H1 (cell line): Measurements from ENCODE around the gene SEMA3C. TPM values are rescaled to one million over a fixed set of nuclear protein-coding genes. Genes with fewer than 3 reads are reported as not detected.

Source experiments
- CTCF ChIA-PET: fragments of 300-600 bp; sonication (Branson Sonifier 250); formaldehyde crosslinking; loops from one replicate; lab custom pipeline; 2021; ENCODE audit not compliant: partially characterized antibody; lab: Charles Lee
- POLR2A ChIA-PET: fragments of 300-600 bp; sonication (Branson Sonifier 250); formaldehyde crosslinking; loops from one replicate; lab custom pipeline; 2021; ENCODE audit warnings: inconsistent platforms; ENCODE audit not compliant: partially characterized antibody; lab: Charles Lee
- DNase-seq, 2 experiments: peaks; one replicate each; pipeline versions ENCODE4 v3.0.0 to v3.0.0-alpha.2; 2010 to 2022; ENCODE audit warnings: low spot score in 2 of 2, low read depth in 1 of 2, mixed read lengths in 1 of 2
- FAIRE-seq: peaks from 2 replicates; lab custom pipeline; 2011; peaks lifted over from hg19 to GRCh38; lab: Jason Lieb, UNC
- H2AFZ ChIP-seq: 2 replicates; pipeline ENCODE4 v1.8.1; 2012; ENCODE audit warnings: low read length, inconsistent platforms
- H2AK5ac ChIP-seq: 2 replicates; pipeline ENCODE4 v1.6.1; 2013; ENCODE audit warnings: low read depth, low read length
- H2BK120ac ChIP-seq: replicated peaks from 2 replicates; pipeline ENCODE3; 2013; ENCODE audit warnings: low read depth, low read length, inconsistent platforms
- H2BK12ac ChIP-seq: 2 replicates; pipeline ENCODE4 v1.6.1; 2013; ENCODE audit warnings: low read depth, low read length
- H2BK15ac ChIP-seq: 2 replicates; pipeline ENCODE4 v1.6.1; 2013; ENCODE audit warnings: low read length
- H2BK20ac ChIP-seq: 2 replicates; pipeline ENCODE4 v1.6.1; 2013; ENCODE audit warnings: low read length
- H2BK5ac ChIP-seq: 2 replicates; pipeline ENCODE4 v1.6.1; 2013; ENCODE audit warnings: low read depth, low read length
- H3K14ac ChIP-seq: 2 replicates; pipeline ENCODE4 v1.6.1; 2013; ENCODE audit warnings: inconsistent platforms; ENCODE audit not compliant: insufficient read length
- H3K18ac ChIP-seq: 2 replicates; pipeline ENCODE4 v1.6.1; 2013; ENCODE audit warnings: low read length; ENCODE audit errors: extremely low read depth
- H3K23ac ChIP-seq: 2 replicates; pipeline ENCODE4 v1.6.1; 2013; ENCODE audit warnings: inconsistent platforms; ENCODE audit not compliant: insufficient read length
- H3K23me2 ChIP-seq: 2 replicates; pipeline ENCODE4 v1.6.1; 2013; ENCODE audit warnings: low read depth, low read length
- H3K27ac ChIP-seq: 2 replicates; pipeline ENCODE4 v1.6.1; 2011; ENCODE audit warnings: low read depth, low read length, inconsistent platforms
- H3K27me3 ChIP-seq, 4 experiments: replicated peaks in 1 of 4; 1 replicate in 1 of 4; 2 replicates in 3 of 4; pipeline versions ENCODE4 v1.6.1 to v1.8.1; 2011 to 2013; ENCODE audit warnings: low read length in 3 of 4, mild to moderate bottlenecking in 3 of 4, inconsistent platforms in 2 of 4, mixed read lengths in 2 of 4, moderate library complexity in 1 of 4; ENCODE audit not compliant: control insufficient read depth in 3 of 4, insufficient read depth in 3 of 4; ENCODE audit errors: extremely low read depth in 1 of 4
- H3K36me3 ChIP-seq, 4 experiments: 2 replicates each; pipeline versions ENCODE4 v1.6.1 to v1.8.1; 2011 to 2013; ENCODE audit warnings: mild to moderate bottlenecking in 4 of 4, low read length in 3 of 4, moderate library complexity in 2 of 4, control low read depth in 1 of 4, inconsistent platforms in 1 of 4; ENCODE audit not compliant: insufficient read depth in 4 of 4, control insufficient read depth in 2 of 4
- H3K4ac ChIP-seq: replicated peaks from 2 replicates; pipeline ENCODE3; 2013; ENCODE audit warnings: low read length, low read depth, mixed read lengths, inconsistent platforms; ENCODE audit not compliant: insufficient read length
- H3K4me1 ChIP-seq, 4 experiments: replicated peaks in 1 of 4; 1 replicate in 1 of 4; 2 replicates in 3 of 4; pipeline versions ENCODE4 v1.6.1 to v1.8.1; 2011 to 2013; ENCODE audit warnings: low read length in 3 of 4, inconsistent platforms in 2 of 4, mixed read lengths in 1 of 4; ENCODE audit not compliant: insufficient read depth in 4 of 4, control insufficient read depth in 3 of 4
- H3K4me2 ChIP-seq, 2 experiments: 2 replicates each; pipeline versions ENCODE4 v1.6.1 to v1.8.1; 2011 to 2013; ENCODE audit warnings: low read depth in 2 of 2, low read length in 2 of 2, control low read depth in 1 of 2, inconsistent platforms in 1 of 2, mild to moderate bottlenecking in 1 of 2; ENCODE audit not compliant: insufficient read depth in 1 of 2
- H3K4me3 ChIP-seq, 4 experiments: fragments of 200-600, 300-600 bp in 1 of 4; sonication (generic), shearing (Covaris generic), sonication (Bioruptor Twin) in 1 of 4; 2 replicates each; pipeline versions ENCODE4 v1.5.1 to v1.8.1; 2011 to 2016; ENCODE audit warnings: low read length in 4 of 4, low read depth in 3 of 4, control low read depth in 2 of 4, inconsistent platforms in 2 of 4, mild to moderate bottlenecking in 2 of 4, mixed read lengths in 1 of 4, moderate library complexity in 1 of 4; ENCODE audit not compliant: insufficient read depth in 2 of 4; ENCODE audit errors: extremely low read depth in 1 of 4
- H3K56ac ChIP-seq: replicated peaks from 2 replicates; pipeline ENCODE3; 2013; ENCODE audit warnings: low read depth, mild to moderate bottlenecking, mixed read lengths, low read length, inconsistent platforms; ENCODE audit not compliant: insufficient read length
- H3K79me1 ChIP-seq: 2 replicates; pipeline ENCODE4 v1.6.1; 2013; ENCODE audit warnings: low read depth, low read length, control low read depth
- H3K79me2 ChIP-seq, 2 experiments: 2 replicates each; pipeline versions ENCODE4 v1.6.1 to v1.8.1; 2012 to 2013; ENCODE audit warnings: low read length in 2 of 2, mild to moderate bottlenecking in 2 of 2, inconsistent platforms in 1 of 2; ENCODE audit not compliant: insufficient read depth in 2 of 2, control insufficient read depth in 1 of 2
- H3K9ac ChIP-seq, 4 experiments: replicated peaks in 1 of 4; 1 replicate in 1 of 4; 2 replicates in 3 of 4; pipeline versions ENCODE4 v1.6.1 to v1.8.1; 2011 to 2013; ENCODE audit warnings: low read depth in 3 of 4, low read length in 3 of 4, control low read depth in 2 of 4, mild to moderate bottlenecking in 2 of 4, moderate library complexity in 2 of 4, inconsistent platforms in 1 of 4; ENCODE audit errors: extremely low read depth in 1 of 4
- H3K9me3 ChIP-seq, 2 experiments: 2 replicates each; pipeline versions ENCODE4 v1.6.1 to v1.8.1; 2012 to 2013; ENCODE audit warnings: mild to moderate bottlenecking in 2 of 2, moderate library complexity in 2 of 2, control low read depth in 1 of 2, inconsistent platforms in 1 of 2, low read depth in 1 of 2, low read length in 1 of 2, mixed read lengths in 1 of 2; ENCODE audit not compliant: insufficient read depth in 2 of 2
- H4K20me1 ChIP-seq, 2 experiments: replicated peaks in 1 of 2; 2 replicates each; pipeline versions ENCODE3 to v1.8.1; 2011 to 2013; ENCODE audit warnings: inconsistent platforms in 2 of 2, low read length in 2 of 2, mild to moderate bottlenecking in 1 of 2; ENCODE audit not compliant: insufficient read depth in 2 of 2, control insufficient read depth in 1 of 2
- H4K5ac ChIP-seq: 2 replicates; pipeline ENCODE4 v1.6.1; 2013; ENCODE audit warnings: low read length, low read depth, mixed read lengths, inconsistent platforms; ENCODE audit not compliant: insufficient read length
- H4K8ac ChIP-seq: 2 replicates; pipeline ENCODE4 v1.8.0; 2013; ENCODE audit warnings: mild to moderate bottlenecking, moderate library complexity, low read length, inconsistent platforms; ENCODE audit not compliant: insufficient read depth; ENCODE audit errors: extremely low read depth
- H4K91ac ChIP-seq: replicated peaks from 2 replicates; pipeline ENCODE3; 2013; ENCODE audit warnings: low read length, mixed read lengths, inconsistent platforms; ENCODE audit not compliant: insufficient read length
- BACH1 ChIP-seq: IDR thresholded peaks from 2 replicates; pipeline ENCODE4 v1.6.1; 2012; ENCODE audit warnings: low read length, improper control_type of control experiment
- BRCA1 ChIP-seq: IDR thresholded peaks from 2 replicates; pipeline ENCODE4 v1.6.1; 2012; ENCODE audit warnings: low read depth, low read length, improper control_type of control experiment
- CBX5 ChIP-seq: fragments of 300-800, 300-1000 bp; sonication (generic); IDR thresholded peaks from 2 replicates; pipeline ENCODE4 v1.7.1; 2016; ENCODE audit warnings: antibody characterized with exemption, low read length, low read depth
- EP300 ChIP-seq, 2 experiments: IDR thresholded peaks; 1 replicate in 1 of 2; 2 replicates in 1 of 2; pipeline ENCODE4 v1.6.1; 2011 to 2012; ENCODE audit warnings: low read depth in 2 of 2, low read length in 2 of 2, mild to moderate bottlenecking in 2 of 2, borderline replicate concordance in 1 of 2, inconsistent platforms in 1 of 2, moderate library complexity in 1 of 2
- FOSL1 ChIP-seq: IDR thresholded peaks from 2 replicates; pipeline ENCODE4 v1.6.1; 2011; ENCODE audit warnings: mild to moderate bottlenecking, low read depth, low read length, moderate library complexity; ENCODE audit not compliant: insufficient read depth
- NANOG ChIP-seq: IDR thresholded peaks from 2 replicates; pipeline ENCODE4 v1.6.1; 2011; ENCODE audit warnings: low read length, low read depth, mild to moderate bottlenecking, inconsistent platforms; ENCODE audit not compliant: insufficient read depth, poor library complexity, severe bottlenecking
- RBBP5 ChIP-seq: IDR thresholded peaks from 2 replicates; pipeline ENCODE4 v1.7.1; 2012; ENCODE audit warnings: low read depth, mild to moderate bottlenecking, inconsistent platforms, low read length, moderate library complexity, borderline replicate concordance
- SAP30 ChIP-seq: fragments of 300-600 bp; sonication (generic); IDR thresholded peaks from 2 replicates; pipeline ENCODE4 v1.7.1; 2012; ENCODE audit warnings: low read length, moderate library complexity, mild to moderate bottlenecking, inconsistent platforms; ENCODE audit not compliant: insufficient read depth, insufficient replicate concordance
- WGBS, 2 experiments: shearing (Covaris generic) in 1 of 2; methylation state at CpG; one replicate each; pipeline versions ENCODE4 v1.1.6 to v1.1.7; 2013 to 2015; ENCODE audit warnings: low lambda C conversion rate in 2 of 2, mixed read lengths in 2 of 2, inconsistent platforms in 1 of 2, low coverage in 1 of 2, missing lambda C conversion rate in 1 of 2; ENCODE audit not compliant: insufficient replicate concordance in 2 of 2, insufficient coverage in 1 of 2, insufficient read length in 1 of 2; ENCODE audit errors: extremely low coverage in 1 of 2, missing lambda C conversion rate in 1 of 2; 5-methylcytosine and 5-hydroxymethylcytosine counted together
- polyA plus RNA-seq, 7 experiments: library from polyadenylated mRNA; depleted of rRNA in 3 of 7; stranded (reverse) in 5 of 7; unstranded in 2 of 7; fragments of >200 nt in 5 of 7; fragments of 200-250 nt in 2 of 7; gene quantifications; 1 replicate in 5 of 7; 2 replicates in 1 of 7; 4 replicates in 1 of 7; pipeline versions ENCODE4 v1.2.1 to v1.2.3, GENCODE V29; 2011 to 2013; ENCODE audit warnings: missing spikeins in 2 of 7, mixed read lengths in 2 of 7
- total RNA-seq: library from RNA; stranded (reverse); fragmentation: NEBNext Ultra II Directional; extraction: Animal tissue kit (Norgen Biotek cat#: 25700); gene quantifications from 2 replicates; pipeline ENCODE4 v1.2.1, GENCODE V29; 2021
- TF ChIP-seq, protein P1 (sequence below): IDR thresholded peaks from 2 replicates; pipeline ENCODE4 v1.6.1; 2012; ENCODE audit warnings: inconsistent platforms
- TF ChIP-seq, protein P2 (sequence below): IDR thresholded peaks from 2 replicates; pipeline ENCODE4 v1.6.1; 2011; ENCODE audit warnings: low read length, improper control_type of control experiment

SEMA3C gene
- total and polyA plus RNA-seq, 2 of the 8 experiments (the other 6 are each of a cell fraction or from before 2014, with no cell fraction given), result 0.15 to 1.4 TPM

DNA sequence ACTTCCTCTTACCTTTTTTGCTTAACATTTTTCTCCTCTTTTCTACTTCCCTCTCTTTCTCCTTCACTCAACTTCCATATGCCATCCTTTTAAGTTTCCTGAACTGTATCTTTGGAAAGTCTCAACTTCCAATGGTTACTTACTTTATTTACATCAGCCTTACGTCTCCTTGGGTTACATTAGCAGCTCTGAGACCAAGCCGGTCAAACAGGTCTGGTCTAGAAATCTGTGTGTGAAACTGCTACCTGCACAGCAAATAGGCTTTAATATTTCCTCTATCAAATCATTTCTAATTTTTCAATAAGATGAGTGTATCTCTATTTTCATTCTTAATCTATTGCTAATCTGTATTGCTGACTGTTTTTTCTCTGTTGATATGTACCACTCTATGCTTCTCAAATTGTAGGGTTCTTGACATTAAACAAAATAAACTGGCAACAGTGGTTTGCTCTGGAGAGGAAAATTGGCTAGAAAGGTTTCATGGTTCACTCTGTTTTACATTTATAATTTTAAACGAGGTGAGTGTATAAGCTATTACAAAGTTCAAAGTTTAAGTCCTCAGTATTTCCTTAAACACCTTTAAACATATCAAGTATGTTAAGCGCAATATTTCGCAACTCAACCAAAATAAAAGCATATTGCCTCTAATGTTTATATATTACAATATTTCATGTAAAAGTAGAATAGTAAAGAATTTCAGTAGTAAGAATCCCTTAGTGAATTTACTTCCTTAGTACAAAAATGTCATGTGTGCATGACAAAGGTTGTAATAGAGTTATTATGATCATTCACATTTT is 3.6 kb upstream of the SEMA3C start:
- Histone ChIP-seq H2AK5ac (no peak overlapping the region), H3K9me3 (0 out of 4 replicates have a peak, but pooled peaks cover 0 to 5% of the 10 kb centered on the region in 2 experiments), H3K36me3 (no peaks in the 10 kb centered on the region), H2BK15ac (no peak overlapping the region), H4K91ac (no peak overlapping the region), H3K4ac (no peak overlapping the region), H3K4me1 (peaks cover 0 to 5% (median 2%) of the 10 kb centered on the region in 4 experiments; a peak in 3 of 7 replicates), H2BK120ac (no peak overlapping the region), H3K79me2 (no peaks in the 10 kb centered on the region), H2AFZ (no peak overlapping the region), H4K8ac (no peak overlapping the region), H3K56ac (no peak overlapping the region), H3K27me3 (peaks cover 0 to 5% (median 3%) of the 10 kb centered on the region in 4 experiments; a peak in 4 of 7 replicates), H3K14ac (no peak overlapping the region), H3K23ac (no peak overlapping the region), H2BK5ac (no peak overlapping the region), H3K79me1 (no peaks in the 10 kb centered on the region), H3K18ac (no peak overlapping the region), H4K5ac (no peak overlapping the region), H3K27ac (no peak overlapping the region), H3K23me2 (peaks cover 5% of the 10 kb centered on the region; the same call in 1 of the 2 replicates), H4K20me1 (no peaks in the 10 kb centered on the region), H3K9ac (no peak overlapping the region), H2BK20ac (no peak overlapping the region), H3K4me2 (no peak overlapping the region), H3K4me3 (no peak overlapping the region), H2BK12ac (no peak overlapping the region)
- DNase-seq (no peak), FAIRE-seq (no peak)
- 82% methylated on average over 5 of the region's 5 CpGs; no CpG with 5 or more reads in 1 of the 2 experiments for WGBS, 2 experiments
- ChIA-PET CTCF (interaction anchor here (1.1 kb wide), 1 partner anchor 227 kb away, joined by 3 read pairs; no protein-coding TSS in a partner anchor), POLR2A (interaction anchor here (0.5 kb wide), 1 partner anchor 258 kb away, joined by 4 read pairs; no protein-coding TSS in a partner anchor)
- TF ChIP-seq BRCA1 (no peak), NANOG (no peak), EP300 (IDR thresholded peaks at IDR 0.05; ENCODE audit: borderline replicate concordance in 1 of 2, low read depth in 2 of 2, low read length in 2 of 2) (no peak), SAP30 (no peak), BACH1 (no peak), RBBP5 (no peak), CBX5 (no peak), FOSL1 (no peak)
- TF ChIP-seq, protein P1, sequence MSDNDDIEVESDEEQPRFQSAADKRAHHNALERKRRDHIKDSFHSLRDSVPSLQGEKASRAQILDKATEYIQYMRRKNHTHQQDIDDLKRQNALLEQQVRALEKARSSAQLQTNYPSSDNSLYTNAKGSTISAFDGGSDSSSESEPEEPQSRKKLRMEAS, result no peak
- TF ChIP-seq, protein P2, sequence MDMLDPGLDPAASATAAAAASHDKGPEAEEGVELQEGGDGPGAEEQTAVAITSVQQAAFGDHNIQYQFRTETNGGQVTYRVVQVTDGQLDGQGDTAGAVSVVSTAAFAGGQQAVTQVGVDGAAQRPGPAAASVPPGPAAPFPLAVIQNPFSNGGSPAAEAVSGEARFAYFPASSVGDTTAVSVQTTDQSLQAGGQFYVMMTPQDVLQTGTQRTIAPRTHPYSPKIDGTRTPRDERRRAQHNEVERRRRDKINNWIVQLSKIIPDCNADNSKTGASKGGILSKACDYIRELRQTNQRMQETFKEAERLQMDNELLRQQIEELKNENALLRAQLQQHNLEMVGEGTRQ, result no peak
